NB4 (cell line): ENCODE measurements around the gene VAPB.

Experiments
- CTCF ChIP-seq: IDR thresholded peaks from one replicate; pipeline ENCODE4 v1.5.1; 2012; ENCODE audit warnings: low read depth, low read length
- MYC ChIP-seq: IDR thresholded peaks from 2 replicates; pipeline ENCODE4 v1.6.1; 2011; ENCODE audit warnings: low read depth, low read length
- POLR2A ChIP-seq: IDR thresholded peaks from 2 replicates; pipeline ENCODE4 v1.6.1; 2011; ENCODE audit warnings: mild to moderate bottlenecking; ENCODE audit not compliant: insufficient read length; ENCODE audit errors: extremely low read depth

GRCh38 chr20:58492074-58492718 is 103.2 kb downstream of the VAPB start:
- no peak for TF ChIP-seq CTCF
- TF ChIP-seq MYC: no peak
- no peak for TF ChIP-seq POLR2A
